CD4-positive, alpha-beta T cell treated with Interleukin-6 for 4 hours (primary cell): ENCODE measurements around the gene NUDT22.

Experiments used
- DNase-seq: peaks from one replicate; pipeline ENCODE4 v3.0.0-alpha.2; 2020; ENCODE audit warnings: mixed read lengths

Gene NUDT22

GRCh38 chr11:64225608-64226506, at the start of gene NUDT22, which contains the start of gene TRPT1:
Gene NUDT22 (plus strand): TSS chr11:64226274. CDS start chr11:64226653, 379 bp downstream.
Gene TRPT1 (minus strand): TSS chr11:64226186. CDS start chr11:64225860, 326 bp downstream.
- DNase-seq: peak; percentile 95

- no peak for DNase-seq
Observed at GRCh38 chr11:64176751-64177150, 49.3 kb upstream of the NUDT22 start.

- DNase-seq: no peak
Observed at GRCh38 chr11:64178203-64178602, 47.9 kb upstream of the NUDT22 start.

- DNase-seq: no peak
Observed at GRCh38 chr11:64178951-64179639, 47.0 kb upstream of the NUDT22 start.

GRCh38 chr11:64180891-64181290, 45.2 kb upstream of the NUDT22 start:
- no peak for DNase-seq

GRCh38 chr11:64181506-64182411, 44.3 kb upstream of the NUDT22 start:
- peak; percentile 49 for DNase-seq

GRCh38 chr11:64183890-64184289, 42.2 kb upstream of the NUDT22 start:
- no peak for DNase-seq

- DNase-seq: peak; percentile 37
Observed at GRCh38 chr11:64185175-64185692, 40.8 kb upstream of the NUDT22 start.

- DNase-seq: peak; percentile 97
Observed at GRCh38 chr11:64185693-64186491, 40.2 kb upstream of the NUDT22 start, which contains the start of gene STIP1. Gene STIP1 (plus strand): TSS chr11:64186171. CDS start chr11:64186262, 91 bp downstream.

- peak; percentile 50 for DNase-seq
Observed at GRCh38 chr11:64186492-64187165, 39.4 kb upstream of the NUDT22 start.

GRCh38 chr11:64192434-64192833, 33.6 kb upstream of the NUDT22 start:
- DNase-seq: no peak

- DNase-seq: no peak
Observed at GRCh38 chr11:64196626-64197025, 29.4 kb upstream of the NUDT22 start.

- no peak for DNase-seq
Observed at GRCh38 chr11:64198511-64198910, 27.6 kb upstream of the NUDT22 start.

- no peak for DNase-seq
Observed at GRCh38 chr11:64201543-64201942, 24.5 kb upstream of the NUDT22 start.

- no peak for DNase-seq
Observed at GRCh38 chr11:64202992-64203391, 23.1 kb upstream of the NUDT22 start.

GRCh38 chr11:64203421-64204079, 22.5 kb upstream of the NUDT22 start:
- DNase-seq: no peak

GRCh38 chr11:64204080-64204440, 22.0 kb upstream of the NUDT22 start:
- no peak for DNase-seq

- DNase-seq: peak; percentile 90
Observed at GRCh38 chr11:64204464-64204989, 21.5 kb upstream of the NUDT22 start.

GRCh38 chr11:64206457-64207255, 19.4 kb upstream of the NUDT22 start, which contains the start of gene FERMT3:
Gene FERMT3 (plus strand): TSS chr11:64206721. CDS start chr11:64207365, 644 bp downstream.
- DNase-seq: peak; percentile 90
